Fibroblast of pulmonary artery (primary cell): ENCODE measurements around the gene KLHL36.

Experiments
- DNase-seq: peaks from one replicate; pipeline ENCODE4 v3.0.0-alpha.2; 2010; ENCODE audit warnings: low read depth
- H3K4me3 ChIP-seq: replicated peaks from 2 replicates; pipeline ENCODE4 v1.5.1; 2011; ENCODE audit warnings: low read depth, mild to moderate bottlenecking, control low read depth, low read length, moderate library complexity
- CTCF ChIP-seq: IDR thresholded peaks from 2 replicates; pipeline ENCODE4 v1.5.1; 2011; ENCODE audit warnings: mild to moderate bottlenecking, control low read depth, low read length, inconsistent platforms; ENCODE audit errors: missing control alignments

The KLHL36 gene

GRCh38 chr16:84677017-84677803 is 28.9 kb downstream of the KLHL36 start:
- DNase-seq = no peak
- H3K4me3 ChIP-seq = no peak overlapping the region
- no peak for TF ChIP-seq CTCF

GRCh38 chr16:84677849-84678248 is 29.5 kb downstream of the KLHL36 start:
- H3K4me3 ChIP-seq = no peak overlapping the region
- TF ChIP-seq CTCF = no peak
- DNase-seq = no peak

- DNase-seq = no peak
- no peak overlapping the region for H3K4me3 ChIP-seq
- no peak for TF ChIP-seq CTCF
Measured at GRCh38 chr16:84678541-84678940, 30.2 kb downstream of the KLHL36 start.

- DNase-seq = no peak
- H3K4me3 ChIP-seq = no peak overlapping the region
- TF ChIP-seq CTCF = no peak
Measured at GRCh38 chr16:84680165-84680842, 32.0 kb downstream of the KLHL36 start.

DNA sequence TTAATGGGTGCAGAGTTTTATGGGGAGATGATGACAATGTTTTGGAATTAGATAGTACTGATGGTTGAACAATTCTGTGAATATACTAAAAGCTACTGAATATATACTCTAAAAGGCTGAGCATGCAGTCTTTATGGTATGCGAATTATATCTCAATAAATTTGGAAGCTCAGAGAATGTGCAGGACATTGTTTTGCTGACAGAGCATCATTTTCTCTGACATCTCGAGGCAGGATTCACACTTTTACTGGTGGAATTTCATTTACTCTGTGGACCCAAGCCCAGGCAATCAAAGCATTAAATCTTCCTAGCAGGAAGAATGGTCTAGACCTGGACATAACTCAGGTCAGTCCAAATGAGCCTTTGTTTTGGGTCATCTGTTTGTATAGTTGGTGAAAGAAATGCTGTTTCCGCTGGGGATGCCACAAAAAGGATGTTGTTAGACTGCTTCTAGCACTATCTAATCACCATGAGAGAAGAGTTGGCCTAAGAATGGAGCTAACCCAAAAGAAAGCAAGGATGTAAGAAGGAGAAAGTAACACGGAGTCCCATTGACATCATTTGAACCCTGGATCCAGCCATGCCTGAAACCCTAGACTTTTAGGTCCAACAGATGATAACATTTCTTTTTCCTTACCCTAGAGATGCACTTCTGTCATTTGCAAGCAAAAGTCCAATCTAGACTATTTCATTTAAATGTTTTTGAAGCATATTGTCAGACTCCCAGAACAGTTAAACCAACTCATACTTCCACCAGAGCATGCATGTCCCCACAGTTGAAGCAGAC is 32.7 kb downstream of the KLHL36 start:
- DNase-seq = no peak
- no peak for TF ChIP-seq CTCF
- no peak overlapping the region for H3K4me3 ChIP-seq

DNA sequence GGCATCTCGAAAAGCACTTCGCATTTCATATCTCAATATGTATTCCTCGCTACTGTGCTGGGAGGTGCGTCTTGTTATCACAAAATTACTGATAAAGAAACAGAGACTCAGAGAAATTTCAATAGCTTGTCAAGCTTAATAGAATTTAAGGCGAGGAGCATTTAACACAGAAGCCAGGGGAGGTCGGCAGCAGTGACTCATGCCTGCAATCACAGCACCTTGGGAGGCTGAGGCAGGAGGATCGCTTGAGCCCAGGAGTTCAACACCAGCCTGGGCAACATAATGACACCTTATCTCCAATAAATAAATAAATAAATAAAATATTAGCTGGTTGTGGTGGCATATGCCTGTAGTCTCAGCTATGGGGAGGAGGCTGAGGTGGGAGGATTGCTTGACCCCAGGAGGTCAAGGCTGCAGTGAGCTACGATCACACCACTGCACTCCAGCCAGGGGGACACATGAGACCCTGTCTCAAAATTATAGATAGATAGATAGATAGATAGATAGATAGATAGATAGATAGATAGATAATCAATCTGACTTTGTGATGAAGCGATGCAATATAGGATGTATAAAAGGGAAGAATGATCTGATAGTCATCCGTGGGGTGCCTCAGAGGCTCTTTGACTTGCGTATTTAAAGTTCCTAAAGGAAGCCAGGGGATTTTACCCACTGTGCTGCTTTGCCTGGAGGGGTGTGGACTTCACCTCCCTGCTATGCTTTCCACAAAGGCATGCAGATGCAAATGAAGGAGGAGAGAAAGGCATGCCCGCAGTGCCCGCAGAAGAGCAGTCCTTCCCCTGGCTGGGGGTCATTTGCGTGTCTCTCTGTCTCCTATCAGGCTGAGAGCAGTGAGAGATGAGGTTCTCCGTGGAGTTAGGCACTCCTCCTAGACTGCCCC is 35.6 kb downstream of the KLHL36 start:
- DNase-seq = no peak
- no peak for TF ChIP-seq CTCF
- H3K4me3 ChIP-seq = no peak overlapping the region
